Amniotic stem cell (primary cell): ENCODE data around the gene AKR1D1.

Source experiments
- DNase-seq: peaks from one replicate; lab custom pipeline; 2025; lab: John Stamatoyannopoulos, UW

The AKR1D1 gene

GRCh38 chr7:138166681-138167080, 90.4 kb downstream of the AKR1D1 start:
- no peak for DNase-seq

- no peak for DNase-seq
These were observed 91.0 kb downstream of the AKR1D1 start for GRCh38 chr7:138167222-138167621.

GRCh38 chr7:138167869-138168296, 91.6 kb downstream of the AKR1D1 start:
- DNase-seq = no peak
